Peyer's patch (tissue), 4 donors: ENCODE measurements around the gene POU6F2.

ENCODE experiments used
- CTCF ChIP-seq, 6 experiments: fragments of 450-650 bp in 4 of 6; fragments of 200-600 bp in 2 of 6; sonication (generic) in 1 of 6; IDR thresholded peaks; one replicate each; pipeline ENCODE4 v1.5.1; 2017 to 2019; ENCODE audit warnings: antibody characterized with exemption in 6 of 6, mild to moderate bottlenecking in 3 of 6, moderate library complexity in 1 of 6
- POLR2A ChIP-seq, 2 donors: fragments of 450-650 bp; IDR thresholded peaks; one replicate each; pipeline ENCODE4 v1.5.1; 2017; ENCODE audit warnings: antibody characterized with exemption in 2 of 2, mild to moderate bottlenecking in 2 of 2, moderate library complexity in 2 of 2

GRCh38 chr7:39130857-39131526, 153.3 kb downstream of the POU6F2 start:
- TF ChIP-seq POLR2A (IDR thresholded peaks at IDR 0.05) (no peak), CTCF (IDR thresholded peaks at IDR 0.05) (no peak)
